D721Med (cell line): ENCODE measurements around the gene SPSB2.

ENCODE experiments used
- DNase-seq: peaks from one replicate; pipeline ENCODE4 v3.0.0; 2011; ENCODE audit warnings: low spot score; ENCODE audit not compliant: insufficient read length
- FAIRE-seq: peaks from 2 replicates; lab custom pipeline; 2011; peaks lifted over from hg19 to GRCh38; lab: Jason Lieb, UNC
- TF ChIP-seq, protein P1 (sequence below): IDR thresholded peaks from 2 replicates; pipeline ENCODE4 v1.5.1; 2012; ENCODE audit warnings: mild to moderate bottlenecking, control low read depth; ENCODE audit not compliant: insufficient read depth; ENCODE audit errors: missing control alignments

Gene SPSB2

DNA sequence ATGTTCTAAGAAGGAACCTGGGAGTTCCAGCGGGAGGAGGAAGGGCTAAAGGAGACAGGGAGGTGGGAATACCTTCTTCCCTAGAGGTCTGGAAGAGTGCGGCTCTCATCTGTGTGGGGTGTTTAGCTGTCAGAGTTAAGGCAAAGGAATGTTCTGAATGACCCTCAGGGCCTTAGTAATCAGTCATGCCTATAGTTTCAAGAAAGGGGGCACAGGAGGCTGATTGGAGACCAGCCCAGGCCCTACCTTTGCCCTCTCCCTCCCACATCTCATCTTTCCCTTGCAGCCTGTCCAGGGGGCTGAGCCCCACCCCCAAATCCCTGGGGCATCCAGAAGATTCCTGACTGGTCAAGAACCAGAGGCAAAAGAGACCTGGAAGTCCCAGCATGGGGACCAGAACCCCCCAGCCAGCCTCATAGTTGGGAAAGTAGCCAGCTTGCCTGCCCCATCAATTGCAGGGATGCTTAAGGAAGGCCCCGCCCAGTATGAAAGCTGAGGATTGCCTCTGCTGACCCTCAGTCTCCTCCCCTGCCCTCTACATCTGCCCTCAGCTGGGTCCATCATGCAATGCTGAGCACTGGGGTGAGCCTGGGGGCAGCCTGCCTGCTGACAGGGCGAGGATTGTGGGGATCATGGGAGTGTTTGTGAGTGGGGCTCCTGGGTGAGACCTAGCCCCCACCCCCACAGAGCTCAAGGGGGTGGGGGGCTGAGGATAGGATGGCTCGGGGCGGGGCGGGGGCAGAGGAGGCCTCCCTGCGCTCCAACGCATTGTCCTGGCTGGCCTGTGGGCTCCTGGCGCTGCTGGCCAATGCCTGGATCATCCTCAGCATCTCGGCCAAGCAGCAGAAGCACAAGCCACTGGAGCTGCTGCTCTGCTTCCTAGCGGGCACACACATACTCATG lies 49.7 kb downstream of the SPSB2 start:
- TF ChIP-seq, protein P1, sequence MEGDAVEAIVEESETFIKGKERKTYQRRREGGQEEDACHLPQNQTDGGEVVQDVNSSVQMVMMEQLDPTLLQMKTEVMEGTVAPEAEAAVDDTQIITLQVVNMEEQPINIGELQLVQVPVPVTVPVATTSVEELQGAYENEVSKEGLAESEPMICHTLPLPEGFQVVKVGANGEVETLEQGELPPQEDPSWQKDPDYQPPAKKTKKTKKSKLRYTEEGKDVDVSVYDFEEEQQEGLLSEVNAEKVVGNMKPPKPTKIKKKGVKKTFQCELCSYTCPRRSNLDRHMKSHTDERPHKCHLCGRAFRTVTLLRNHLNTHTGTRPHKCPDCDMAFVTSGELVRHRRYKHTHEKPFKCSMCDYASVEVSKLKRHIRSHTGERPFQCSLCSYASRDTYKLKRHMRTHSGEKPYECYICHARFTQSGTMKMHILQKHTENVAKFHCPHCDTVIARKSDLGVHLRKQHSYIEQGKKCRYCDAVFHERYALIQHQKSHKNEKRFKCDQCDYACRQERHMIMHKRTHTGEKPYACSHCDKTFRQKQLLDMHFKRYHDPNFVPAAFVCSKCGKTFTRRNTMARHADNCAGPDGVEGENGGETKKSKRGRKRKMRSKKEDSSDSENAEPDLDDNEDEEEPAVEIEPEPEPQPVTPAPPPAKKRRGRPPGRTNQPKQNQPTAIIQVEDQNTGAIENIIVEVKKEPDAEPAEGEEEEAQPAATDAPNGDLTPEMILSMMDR, result no peak
- FAIRE-seq, result no peak
- no peak for DNase-seq

DNA sequence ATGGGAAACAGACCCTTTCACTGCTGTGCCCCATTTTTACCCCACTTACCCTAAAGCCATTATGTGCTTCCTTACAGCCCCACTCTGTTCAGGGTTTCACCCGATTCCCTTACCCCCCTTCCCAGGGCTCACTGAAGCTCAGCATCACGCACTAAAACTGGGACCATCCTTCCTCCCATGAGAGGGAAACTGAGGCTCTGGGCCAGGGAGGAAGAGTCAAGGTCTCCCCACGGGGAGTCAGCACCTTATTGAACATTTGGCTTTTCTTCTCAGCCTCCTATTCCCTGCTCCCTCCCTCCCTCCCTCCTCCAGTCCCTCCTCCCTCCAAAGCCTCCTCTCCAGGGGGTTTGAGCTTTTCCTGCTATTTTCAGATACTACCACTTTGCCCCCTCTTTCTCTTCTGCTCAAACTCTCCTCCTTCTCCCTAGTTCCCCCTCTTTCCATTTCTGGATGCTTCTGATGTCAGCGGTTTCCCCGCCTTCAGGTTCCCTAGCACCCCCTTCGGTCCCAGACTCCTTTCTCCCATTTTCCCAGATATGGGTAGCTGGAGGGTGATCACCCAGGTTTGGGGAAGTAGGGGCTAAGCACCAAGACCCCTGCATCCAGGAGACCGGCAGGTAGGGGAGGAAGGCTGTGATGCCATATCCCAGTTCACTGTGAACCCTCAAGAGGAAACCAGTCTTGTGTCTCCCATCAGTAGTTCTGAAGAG lies 50.5 kb downstream of the SPSB2 start:
- TF ChIP-seq, protein P1, result no peak
- no peak for FAIRE-seq

DNA sequence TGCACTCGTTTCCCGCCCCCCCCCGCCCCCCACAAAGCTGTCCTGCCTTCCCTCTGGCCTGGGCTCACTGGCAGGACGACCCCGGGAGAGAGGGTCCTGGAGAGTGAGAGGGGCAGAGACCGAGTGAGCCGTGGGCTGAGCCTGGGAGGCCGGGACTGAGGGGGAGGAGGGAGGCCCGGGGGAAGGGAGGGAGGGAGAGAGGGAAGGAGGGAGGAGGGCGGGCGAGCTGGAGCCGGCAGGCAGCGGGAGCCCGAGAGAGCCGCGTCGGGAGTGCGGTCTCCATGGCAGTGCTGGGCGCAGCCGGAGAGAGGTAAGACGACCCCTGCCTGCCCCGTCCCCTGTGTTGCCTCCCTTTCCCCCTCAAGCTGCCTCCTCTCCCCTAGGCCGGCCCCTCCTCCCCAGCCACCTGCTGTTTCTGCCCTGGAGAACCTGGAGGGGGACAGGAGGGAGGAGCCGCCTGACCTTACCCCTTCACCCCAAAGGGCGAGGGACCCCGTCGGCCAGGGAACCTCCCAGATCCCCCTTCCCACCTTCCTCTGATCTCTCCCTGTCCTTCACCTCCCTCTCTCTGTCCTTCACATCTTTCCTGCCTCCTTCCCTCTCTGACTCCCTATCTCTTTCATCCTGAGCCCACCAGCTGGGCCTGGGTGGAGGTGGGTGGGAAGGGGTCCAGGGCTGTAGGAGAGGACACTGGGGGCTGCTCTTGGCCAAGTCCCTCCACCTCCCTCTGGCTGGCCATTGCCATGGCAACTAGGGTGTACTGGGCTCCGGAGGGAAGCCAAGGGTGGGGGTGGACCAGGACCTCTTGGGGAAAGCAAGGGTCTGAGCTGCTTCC lies 51.3 kb downstream of the SPSB2 start, which contains the start of gene GPR162:
TSS of gene GPR162 (plus strand) at position 231 of the 835 bp plus-strand sequence. CDS start 2,078 bp downstream, outside the sequence.
- DNase-seq, result no peak
- TF ChIP-seq, protein P1, result no peak
- FAIRE-seq, result no peak

More for the DNA sequence above, 50.5 kb downstream of the SPSB2 start:
- DNase-seq, result no peak
